ENCODE data around the gene LKAAEAR1. TPM values are rescaled to one million over a fixed set of nuclear protein-coding genes. Genes with fewer than 3 reads are reported as not detected.
A peak's percentile ranks its signal among the peaks of the same experiment; 100 is the strongest.

Gene LKAAEAR1
- polyA plus RNA-seq, 1 experiment, result not detected

- H3K36me3 ChIP-seq (ENCODE audit: control insufficient read depth, insufficient read depth, low read length), result peaks cover 11% of the 10 kb centered on the region
- no peaks in the 10 kb centered on the region for H3K27me3 ChIP-seq (ENCODE audit: control insufficient read depth, insufficient read depth, low read length)
- no peak overlapping the region for H3K4me3 ChIP-seq (ENCODE audit: low read depth, low read length)
- DNase-seq (ENCODE audit: low read depth), result no peak
- ChIA-PET CTCF (interaction anchor here (1.0 to 1.3 kb wide), 2 partner anchors 14 to 101 kb away, joined by 3 to 5 read pairs; no protein-coding TSS in a partner anchor), POLR2A (no interaction called here)
- no peak for TF ChIP-seq CTCF (IDR thresholded peaks at IDR 0.05; ENCODE audit: insufficient read depth, low read depth, low read length)
Observed at GRCh38 chr20:64071341-64072332, 12.6 kb downstream of the LKAAEAR1 start.

GRCh38 chr20:64070244-64070993 is 13.8 kb downstream of the LKAAEAR1 start:
- H3K36me3 ChIP-seq (ENCODE audit: control insufficient read depth, insufficient read depth, low read length), result peaks cover 11% of the 10 kb centered on the region

GRCh38 chr20:64069614-64070243 is 14.5 kb downstream of the LKAAEAR1 start:
- Histone ChIP-seq H3K27me3 (ENCODE audit: control insufficient read depth, insufficient read depth, low read length) (no peaks in the 10 kb centered on the region), H3K4me3 (ENCODE audit: low read depth, low read length) (no peak overlapping the region), H3K36me3 (ENCODE audit: control insufficient read depth, insufficient read depth, low read length) (peaks cover 11% of the 10 kb centered on the region)
- DNase-seq (ENCODE audit: low read depth), result no peak
- ChIA-PET CTCF (interaction anchor here (0.7 to 3.4 kb wide), 9 partner anchors 10 to 161 kb away, joined by 3 to 31 read pairs (median 4); partner anchors contain the start of genes LKAAEAR1, OPRL1, PRPF6 and RGS19), POLR2A (no interaction called here)
- peak; percentile 83 for TF ChIP-seq CTCF (IDR thresholded peaks at IDR 0.05; ENCODE audit: insufficient read depth, low read depth, low read length)

More at GRCh38 chr20:64070244-64070993, 13.8 kb downstream of the LKAAEAR1 start:
- ChIA-PET CTCF (interaction anchor here (0.7 to 3.0 kb wide), 7 partner anchors 9 to 119 kb away, joined by 3 to 31 read pairs (median 4); partner anchors contain the start of genes LKAAEAR1, OPRL1, PRPF6 and RGS19), POLR2A (no interaction called here)
- no peak for TF ChIP-seq CTCF (IDR thresholded peaks at IDR 0.05; ENCODE audit: insufficient read depth, low read depth, low read length)
- no peaks in the 10 kb centered on the region for H3K27me3 ChIP-seq (ENCODE audit: control insufficient read depth, insufficient read depth, low read length)
- H3K4me3 ChIP-seq (ENCODE audit: low read depth, low read length), result no peak overlapping the region
- DNase-seq (ENCODE audit: low read depth), result no peak

GRCh38 chr20:64069209-64069613 is 15.0 kb downstream of the LKAAEAR1 start:
- POLR2A ChIA-PET, result no interaction called here
- TF ChIP-seq CTCF (IDR thresholded peaks at IDR 0.05; ENCODE audit: insufficient read depth, low read depth, low read length), result no peak
- CTCF ChIA-PET, result interaction anchor here (0.9 to 3.4 kb wide), 7 partner anchors 10 to 161 kb away, joined by 3 to 31 read pairs (median 5); partner anchors contain the start of genes LKAAEAR1, OPRL1, PRPF6 and RGS19
- Histone ChIP-seq H3K4me3 (ENCODE audit: low read depth, low read length) (no peak overlapping the region), H3K36me3 (ENCODE audit: control insufficient read depth, insufficient read depth, low read length) (peaks cover 9% of the 10 kb centered on the region), H3K27me3 (ENCODE audit: control insufficient read depth, insufficient read depth, low read length) (no peaks in the 10 kb centered on the region)
- DNase-seq (ENCODE audit: low read depth), result no peak
